GM21576 (cell line): ENCODE results near the gene PPARG.
"Not testable (repeated sequence)": the region's sequence is repeated elsewhere in the genome, so short reads cannot be mapped to it uniquely, and the experiment has no call there.

Experiments used
- ATAC-seq: cut with Tn5 transposase; IDR thresholded peaks from one replicate; pipeline ENCODE4 v1.9.1; 2021; ENCODE audit warnings: mild to moderate bottlenecking, moderate library complexity; ENCODE audit not compliant: unreplicated experiment

The PPARG gene

GRCh38 chr3:12278566-12278965 lies 10.3 kb upstream of the PPARG start:
- no peak for ATAC-seq

- no peak for ATAC-seq
Measured at GRCh38 chr3:12279591-12280326, 9.1 kb upstream of the PPARG start.

DNA sequence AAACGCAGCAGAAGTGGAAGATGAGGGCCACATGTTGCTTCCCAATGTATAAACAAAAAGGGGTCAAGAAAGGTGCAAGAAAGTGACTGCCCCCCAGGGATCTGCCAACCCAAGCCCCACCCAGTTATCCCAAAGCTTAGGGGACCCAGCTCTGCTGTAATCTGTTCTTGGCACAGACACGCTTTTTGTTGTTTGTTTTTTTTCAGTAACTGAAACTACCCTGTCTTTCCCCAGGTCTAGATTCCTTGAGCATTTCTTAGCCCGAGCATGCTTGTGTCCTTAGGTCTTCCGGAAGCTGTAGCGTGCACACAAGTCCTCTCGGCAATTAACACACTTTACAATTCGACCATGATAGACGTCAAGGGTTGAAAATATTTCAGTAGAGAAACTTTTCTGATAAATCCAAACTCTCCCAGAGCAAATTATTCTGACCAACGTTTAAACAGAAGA lies 8.5 kb upstream of the PPARG start:
- no peak for ATAC-seq

GRCh38 chr3:12284591-12284990 lies 4.3 kb upstream of the PPARG start:
- ATAC-seq, result no peak

DNA sequence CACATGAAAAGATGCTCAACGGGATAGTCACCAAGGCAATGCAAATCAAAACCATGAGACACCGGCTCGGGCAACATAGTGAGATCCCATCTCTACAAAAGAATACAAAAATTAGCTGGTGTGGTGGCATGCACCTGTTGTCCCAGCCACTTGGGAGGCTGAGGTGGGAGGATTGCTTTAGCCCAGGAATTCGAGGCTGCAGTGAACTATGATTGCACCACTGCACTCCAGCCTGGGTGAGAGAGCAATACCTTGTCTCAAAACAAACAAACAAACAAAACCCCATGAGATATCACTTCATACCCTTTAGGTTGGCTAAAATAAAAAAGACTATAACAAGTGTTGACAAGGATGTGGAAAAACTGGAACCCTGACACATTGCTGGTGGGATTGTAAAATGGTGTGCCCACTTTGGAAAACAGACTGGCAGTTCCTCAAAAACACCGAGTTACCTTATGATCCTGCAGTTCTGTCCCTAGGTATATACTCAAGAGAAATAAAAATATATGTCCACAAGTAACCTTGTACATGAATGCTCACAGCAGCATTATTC lies 3.8 kb upstream of the PPARG start:
- ATAC-seq, result no peak

DNA sequence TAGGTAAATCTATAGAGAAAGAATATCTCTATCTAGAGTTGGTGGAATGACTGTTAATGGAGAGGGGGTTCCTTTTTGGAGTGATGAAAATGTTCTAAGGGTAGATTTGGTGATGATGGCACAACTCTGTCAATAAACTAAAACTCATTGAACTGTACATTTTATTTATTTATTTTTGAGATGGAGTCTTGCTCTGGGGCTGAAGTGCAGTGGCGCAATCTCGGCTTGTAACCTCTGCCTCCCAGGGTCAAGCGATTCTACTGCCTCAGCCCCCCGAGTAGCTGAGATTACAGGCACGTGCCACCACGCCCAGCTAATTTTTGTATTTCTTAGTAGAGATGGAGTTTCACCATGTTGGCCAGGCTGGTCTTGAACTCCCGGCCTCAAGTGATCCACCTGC lies 3.1 kb upstream of the PPARG start:
- ATAC-seq, result not testable (repeated sequence)

DNA sequence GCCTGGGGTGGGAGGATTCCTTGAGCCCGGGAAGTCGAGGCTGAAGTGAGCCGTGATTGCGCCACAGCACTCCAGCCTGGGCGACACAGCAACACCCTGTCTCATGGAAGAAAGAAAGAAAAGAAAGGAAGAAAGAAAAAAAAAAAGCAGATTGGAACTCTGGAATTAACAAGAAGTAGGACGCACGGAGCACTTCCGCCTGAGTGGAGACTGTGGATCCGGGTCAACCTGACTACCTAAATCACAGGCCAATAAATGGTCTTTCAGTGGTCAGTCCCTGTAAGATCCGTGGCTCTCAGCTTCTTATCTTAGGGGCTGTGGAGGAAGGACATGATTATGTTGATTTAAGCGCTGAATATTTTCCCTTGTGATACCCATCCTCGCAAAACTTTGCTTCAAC lies 2.4 kb upstream of the PPARG start:
- ATAC-seq, result no peak

DNA sequence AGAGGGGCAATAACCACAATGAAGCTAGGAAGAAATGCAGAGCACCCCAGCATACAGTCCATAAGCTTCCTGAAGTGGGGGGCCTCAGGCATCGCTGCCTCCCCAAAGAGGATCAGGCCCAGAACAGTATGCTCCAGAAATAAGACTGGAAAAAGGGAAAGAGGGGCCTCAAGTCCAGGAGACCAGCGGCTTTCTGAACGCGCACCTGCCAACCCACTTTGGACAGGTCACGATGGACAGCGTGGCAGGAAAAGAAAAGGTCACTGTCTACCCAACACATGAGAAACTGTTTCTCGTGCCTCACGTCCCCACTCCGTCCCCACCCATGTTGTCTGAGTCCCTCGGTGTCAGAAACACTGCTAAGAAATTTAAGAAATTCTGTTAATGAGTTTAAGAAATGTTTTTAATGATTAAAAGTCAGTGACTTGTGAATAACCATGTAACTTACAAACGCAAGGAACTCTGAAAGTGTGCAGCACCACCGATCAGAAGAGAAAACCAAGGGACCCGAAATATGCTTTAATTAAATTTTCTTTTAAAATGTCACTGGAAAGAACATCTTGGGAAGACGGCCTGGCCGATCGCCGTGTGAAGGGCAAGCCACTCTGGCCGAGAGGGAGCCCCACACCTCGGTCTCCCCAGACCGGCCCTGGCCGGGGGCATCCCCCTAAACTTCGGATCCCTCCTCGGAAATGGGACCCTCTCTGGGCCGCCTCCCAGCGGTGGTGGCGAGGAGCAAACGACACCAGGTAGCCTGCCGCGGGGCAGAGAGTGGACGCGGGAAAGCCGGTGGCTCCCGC lies 1.7 kb upstream of the PPARG start:
- no peak for ATAC-seq

DNA sequence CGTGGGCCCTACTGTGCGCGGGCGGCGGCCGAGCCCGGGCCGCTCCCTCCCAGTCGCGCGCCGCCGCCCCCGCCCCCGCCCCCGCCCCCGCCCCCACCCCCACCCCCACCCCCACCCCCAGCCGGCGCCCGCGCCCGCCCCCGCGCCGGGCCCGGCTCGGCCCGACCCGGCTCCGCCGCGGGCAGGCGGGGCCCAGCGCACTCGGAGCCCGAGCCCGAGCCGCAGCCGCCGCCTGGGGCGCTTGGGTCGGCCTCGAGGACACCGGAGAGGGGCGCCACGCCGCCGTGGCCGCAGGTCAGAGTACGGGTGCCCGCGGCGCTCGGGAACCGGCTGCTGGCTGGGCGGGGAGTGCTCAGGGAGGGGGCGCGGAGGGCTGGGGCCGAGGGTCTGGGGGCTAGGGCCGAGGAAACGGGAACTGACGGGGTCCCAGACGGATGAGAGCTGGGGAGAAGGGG lies 1.1 kb upstream of the PPARG start:
- no peak for ATAC-seq

GRCh38 chr3:12289524-12289923 lies 654 bp downstream of the PPARG start:
- no peak for ATAC-seq

GRCh38 chr3:12292770-12293169 lies 3.9 kb downstream of the PPARG start:
- no peak for ATAC-seq

DNA sequence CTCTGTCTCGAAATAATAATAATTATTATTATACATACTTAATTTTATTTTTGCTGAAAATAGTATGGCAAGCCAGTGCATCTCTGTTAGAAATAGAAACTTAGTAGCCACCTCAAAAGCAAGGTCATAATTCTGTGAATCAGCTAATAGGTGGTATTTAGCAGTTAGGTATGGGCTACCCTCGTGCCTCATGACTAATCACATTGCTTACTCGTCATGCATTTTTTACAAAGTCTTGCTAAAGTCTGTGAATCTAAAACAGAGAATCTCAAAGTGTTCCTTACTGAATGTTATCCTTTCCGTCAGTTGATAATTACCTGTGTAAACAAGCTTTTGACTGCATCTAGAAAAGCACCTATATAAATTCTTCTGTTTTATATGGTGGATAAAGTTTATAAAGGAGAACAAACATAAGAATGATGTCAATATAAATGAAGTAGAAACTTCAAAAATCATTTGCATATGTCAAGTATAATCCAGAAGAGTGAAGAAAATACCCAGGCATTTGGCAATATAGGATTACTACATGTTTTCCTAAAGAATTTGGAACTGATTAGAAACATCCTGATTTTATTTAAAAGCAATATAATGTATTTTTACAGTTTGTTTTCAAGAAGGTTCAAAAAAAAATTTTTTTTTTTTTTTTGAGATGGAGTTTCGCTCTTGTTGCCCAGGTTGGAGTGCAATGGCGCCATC lies 6.2 kb downstream of the PPARG start:
- no peak for ATAC-seq

DNA sequence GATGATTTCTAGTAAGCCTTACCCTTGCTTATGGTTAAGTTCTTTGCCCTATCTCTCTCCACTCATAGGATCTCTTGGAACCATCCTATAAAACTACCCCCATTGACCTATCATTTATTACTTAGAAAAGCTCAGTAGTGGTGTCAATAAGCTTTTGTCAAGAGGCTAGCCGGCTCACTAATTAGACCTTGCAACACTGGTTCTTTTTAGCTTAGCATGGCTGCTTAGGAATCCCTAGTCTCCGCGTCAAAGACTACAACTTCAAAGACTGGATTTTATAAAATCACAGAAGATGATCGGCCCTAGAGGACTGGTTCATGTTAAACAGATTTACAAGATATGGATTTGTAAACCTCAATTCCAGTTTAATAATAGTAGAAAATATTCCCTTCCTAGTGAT lies 7.6 kb downstream of the PPARG start:
- ATAC-seq, result no peak

DNA sequence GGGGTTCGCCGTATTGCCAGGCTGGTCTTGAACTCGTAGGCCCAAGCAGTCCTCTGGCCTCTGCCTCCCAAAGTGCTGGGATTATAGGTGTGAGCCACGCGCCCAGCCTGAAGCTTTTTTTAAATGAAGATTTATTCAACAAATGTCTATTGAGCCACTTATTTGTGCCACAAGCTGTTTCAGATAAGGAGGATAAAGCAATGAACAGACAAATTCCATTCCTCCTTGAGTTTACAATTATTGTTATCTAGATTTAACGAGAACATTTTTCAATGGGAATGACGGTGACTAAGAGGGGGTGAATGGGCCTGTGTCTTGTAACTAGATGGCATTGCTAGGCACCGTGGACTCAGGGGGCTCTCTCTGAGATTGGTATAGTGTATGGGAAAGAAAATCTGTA lies 10.2 kb downstream of the PPARG start:
- ATAC-seq, result no peak

GRCh38 chr3:12300137-12300536 lies 11.3 kb downstream of the PPARG start:
- ATAC-seq, result no peak

- no peak for ATAC-seq
Measured at GRCh38 chr3:12301031-12301430, 12.2 kb downstream of the PPARG start.

- no peak for ATAC-seq
Measured at GRCh38 chr3:12301513-12301912, 12.6 kb downstream of the PPARG start.

DNA sequence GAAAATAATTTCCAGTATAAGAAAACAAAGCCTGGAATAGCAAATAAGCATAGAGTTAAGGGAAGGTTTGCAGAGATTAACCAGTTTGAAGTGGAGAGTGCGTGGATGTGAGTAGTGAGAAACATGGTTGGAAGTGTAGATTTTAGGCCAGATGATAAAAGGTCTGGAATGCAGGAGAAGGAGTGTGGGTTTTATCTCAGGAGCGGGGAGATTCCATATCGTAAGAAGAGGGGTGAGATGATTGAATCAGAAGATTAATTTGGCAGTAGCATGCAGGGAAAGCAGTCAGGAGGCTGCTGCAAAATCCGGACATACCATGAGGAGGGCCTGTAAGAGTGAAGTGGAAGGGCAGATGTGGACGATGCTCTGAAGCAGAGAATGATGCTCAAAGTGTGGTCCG lies 13.7 kb downstream of the PPARG start:
- no peak for ATAC-seq

DNA sequence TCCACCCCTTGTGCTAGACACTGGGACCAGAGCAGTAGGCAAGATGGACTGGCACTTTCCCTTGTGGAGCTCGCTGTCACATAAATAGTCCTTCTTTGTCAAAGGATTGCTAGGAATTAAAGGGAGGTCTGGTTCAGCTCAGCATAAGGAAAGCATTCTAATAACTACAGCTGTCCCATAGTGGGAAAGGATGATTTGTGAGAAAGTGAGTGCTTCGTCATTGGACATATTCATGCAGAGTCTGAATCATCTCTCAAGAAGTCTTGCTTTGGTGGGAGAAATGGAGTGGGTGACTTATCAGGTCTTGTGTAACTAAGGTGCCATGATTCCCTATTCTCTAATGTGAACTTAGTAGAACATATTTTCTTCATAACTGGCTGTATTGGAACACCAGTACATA lies 14.7 kb downstream of the PPARG start:
- no peak for ATAC-seq

DNA sequence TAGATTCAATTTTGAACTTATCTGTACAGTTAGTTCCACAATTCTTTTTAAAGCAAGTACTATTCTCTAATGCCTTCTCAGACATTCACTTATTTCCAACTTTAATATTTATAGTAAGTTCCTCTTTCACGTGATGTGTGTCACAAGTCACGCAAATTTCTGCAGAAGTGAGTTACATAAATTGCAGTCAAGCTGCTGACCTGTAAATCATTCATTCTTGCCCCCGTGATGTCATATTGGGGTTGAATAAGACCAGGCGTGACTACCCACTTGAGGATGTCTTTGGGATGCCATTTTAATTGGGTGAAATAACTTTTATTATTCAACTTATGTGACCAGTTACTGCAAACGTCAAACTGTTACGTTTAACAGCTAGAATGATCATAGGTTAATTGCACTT lies 15.1 kb downstream of the PPARG start:
- no peak for ATAC-seq

GRCh38 chr3:12307136-12307535 lies 18.3 kb downstream of the PPARG start:
- ATAC-seq, result no peak
